ENCODE measurements around the gene PRPF40B. TPM values are rescaled to one million over a fixed set of nuclear protein-coding genes. Genes with fewer than 3 reads are reported as not detected.

PRPF40B gene
- total RNA-seq (15.1 TPM), polyA plus RNA-seq (ENCODE audit: insufficient read depth in 1 of 8, insufficient read length in 8 of 8, low replicate concordance in 1 of 8) (10 to 100 TPM; 10.8 to 15.7 (median 13.5) TPM)
- long read RNA-seq, donor 1: 0 reads
- long read RNA-seq, donor 2: 0 reads
- long read RNA-seq, donor 3: 0 reads
- long read RNA-seq, donor 4: 0 reads
- long read RNA-seq, donor 5, partial matches to known transcripts: 15 of 16 reads
- long read RNA-seq, donor 5, other reads (novel, unspliced or antisense): 0 of 16 reads
- long read RNA-seq, donor 6, partial matches to known transcripts: 0 of 3 reads
- long read RNA-seq, donor 6, other reads (novel, unspliced or antisense): 0 of 3 reads
- long read RNA-seq, donor 7: 0 reads
- long read RNA-seq, donor 8, partial matches to known transcripts: 6 of 6 reads
- long read RNA-seq, donor 8, other reads (novel, unspliced or antisense): 0 of 6 reads
- long read RNA-seq, donor 9: 0 reads
- long read RNA-seq, donor 10: 0 reads
- long read RNA-seq, donor 11: 0 reads

DNA sequence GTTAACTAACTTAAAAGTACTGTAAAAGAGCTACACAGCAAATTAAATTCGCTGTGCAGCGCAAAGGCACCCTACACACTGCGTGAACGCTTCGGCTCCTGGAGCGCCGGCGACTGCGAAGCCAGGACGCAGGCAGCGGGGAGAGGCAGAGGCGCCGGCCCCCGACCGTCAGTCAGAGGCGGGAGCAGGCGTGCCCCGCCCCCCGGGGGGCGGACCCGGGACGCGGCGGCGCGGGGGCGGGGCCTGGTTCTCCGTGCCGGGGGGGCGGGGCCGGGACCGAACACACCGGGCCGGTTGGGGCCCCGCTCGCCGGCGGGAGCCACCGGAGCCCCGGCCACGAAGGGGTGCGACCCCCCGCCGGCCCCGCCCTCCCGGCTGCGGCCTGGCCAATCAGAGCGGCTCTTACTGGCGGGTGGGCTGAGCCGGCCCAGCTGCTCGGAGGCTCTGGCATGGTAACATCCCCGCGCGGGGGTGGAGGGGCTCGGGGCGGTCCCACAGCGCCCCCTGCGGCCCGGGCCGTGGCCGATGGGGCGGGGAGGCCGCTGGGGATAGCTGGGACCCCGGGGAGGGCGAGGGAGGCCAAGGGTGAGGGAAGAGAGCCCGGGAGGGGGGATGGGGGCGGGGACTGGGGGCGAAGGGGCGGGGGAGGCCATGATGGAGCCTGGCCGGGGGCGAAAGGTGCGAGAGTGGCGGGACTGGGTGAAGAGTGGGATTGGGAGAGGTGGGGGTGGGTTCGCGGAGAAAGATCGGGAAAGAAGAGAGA lies at the start of gene PRPF40B:
Gene PRPF40B (plus strand): TSS at position 420 of the 763 bp plus-strand sequence. CDS start 30 bp downstream, at position 450.
- H3K36me3 ChIP-seq (ENCODE audit: control insufficient read depth, insufficient read depth, low read length): no peaks in the 10 kb centered on the region
- H3K4me3 ChIP-seq (ENCODE audit: low read length): peak within 1 kb of the TSS; percentile 48
- H3K9me3 ChIP-seq (replicated peaks; ENCODE audit: control insufficient read depth, low read depth, low read length): no peaks in the 10 kb centered on the region
- peaks cover 4% of the 10 kb centered on the region for H3K27me3 ChIP-seq (ENCODE audit: control insufficient read depth, insufficient read depth, low read length)
- peaks cover 18% of the 10 kb centered on the region for H3K4me1 ChIP-seq (ENCODE audit: control insufficient read depth, insufficient read depth, low read length)
- peak within 1 kb of the TSS; percentile 79 for H3K27ac ChIP-seq (ENCODE audit: low read length)
- peak; percentile 93 for DNase-seq
- WGBS (ENCODE audit: insufficient coverage): under 1% methylated on average over 63 of the region's 76 CpGs

DNA sequence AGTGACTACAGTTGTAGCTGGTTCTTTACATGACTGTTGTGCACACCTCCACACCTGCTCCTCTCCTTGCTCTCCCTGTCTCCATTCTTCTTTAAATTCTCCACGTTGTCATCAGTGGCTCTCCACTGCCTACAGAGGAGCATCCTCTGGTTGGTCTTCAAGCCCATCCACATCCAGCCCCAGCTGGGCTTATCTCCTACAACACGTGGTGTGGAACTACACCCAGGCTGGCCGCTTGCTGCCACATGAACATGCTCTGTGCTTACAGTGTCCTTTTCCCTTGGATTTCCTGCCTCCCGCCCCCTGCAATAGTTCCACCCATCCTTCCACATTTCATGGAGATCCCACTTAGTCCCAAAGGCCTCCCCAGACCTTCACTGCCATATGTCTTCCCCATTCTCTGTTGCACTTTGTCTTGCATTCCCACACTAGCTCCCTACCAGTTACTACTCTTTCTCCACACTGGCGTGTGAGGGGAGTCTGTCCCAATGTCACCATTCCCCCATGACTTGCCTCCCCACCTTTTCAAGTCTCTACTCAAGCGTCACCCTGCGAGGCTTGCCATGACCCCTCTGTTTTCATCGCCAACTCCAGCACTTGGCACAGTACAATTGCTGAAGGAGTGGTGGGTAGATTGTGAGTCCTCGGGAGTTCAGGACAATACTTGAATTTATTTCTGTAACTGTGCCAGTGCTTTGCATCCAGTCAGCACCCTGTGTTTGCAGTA lies 45.6 kb upstream of the PRPF40B start:
- no peaks in the 10 kb centered on the region for H3K9me3 ChIP-seq (replicated peaks; ENCODE audit: control insufficient read depth, low read depth, low read length)

DNA sequence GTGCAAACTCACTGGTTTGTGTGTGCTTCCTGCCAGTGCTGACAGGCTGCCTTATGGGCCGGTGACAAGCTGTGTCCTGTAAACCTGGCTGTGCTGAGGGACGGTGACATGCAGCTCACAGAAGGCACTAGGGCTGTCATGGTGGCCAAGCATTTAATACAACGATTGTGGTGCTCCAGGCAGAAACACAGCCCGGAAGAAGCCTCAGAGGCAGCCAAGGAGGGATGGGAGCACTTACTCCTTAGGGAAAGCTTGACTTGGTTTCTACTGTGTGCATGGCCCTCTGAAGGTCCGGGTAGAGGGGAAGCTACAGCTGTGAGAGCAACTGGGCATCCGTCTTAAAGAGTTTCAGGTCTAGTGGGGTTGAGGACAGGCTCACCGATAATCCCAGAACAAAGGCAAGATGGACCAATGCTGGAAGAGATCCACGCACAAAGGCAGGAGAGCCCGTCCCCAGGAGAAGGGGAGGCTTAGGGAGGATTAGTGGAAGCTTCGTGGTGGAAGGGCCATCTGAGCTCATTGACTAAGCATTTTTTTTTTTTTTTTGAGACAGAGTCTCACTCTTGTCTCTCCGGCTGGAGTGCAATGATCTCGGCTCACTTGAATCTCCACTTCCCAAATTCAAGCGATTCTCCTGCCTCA lies 44.8 kb upstream of the PRPF40B start:
- H3K27me3 ChIP-seq (ENCODE audit: control insufficient read depth, insufficient read depth, low read length): no peaks in the 10 kb centered on the region
- WGBS (ENCODE audit: insufficient coverage): 72% methylated on average over 8 of the region's 13 CpGs
- H3K9me3 ChIP-seq (replicated peaks; ENCODE audit: control insufficient read depth, low read depth, low read length): no peaks in the 10 kb centered on the region
- no peak overlapping the region for H3K4me3 ChIP-seq (ENCODE audit: low read length)
- H3K36me3 ChIP-seq (ENCODE audit: control insufficient read depth, insufficient read depth, low read length): peaks cover 19% of the 10 kb centered on the region
- no peak overlapping the region for H3K27ac ChIP-seq (ENCODE audit: low read length)
- no peak for DNase-seq
- peaks cover 29% of the 10 kb centered on the region for H3K4me1 ChIP-seq (ENCODE audit: control insufficient read depth, insufficient read depth, low read length)

More for the DNA sequence above, 45.6 kb upstream of the PRPF40B start:
- DNase-seq: no peak
- Histone ChIP-seq H3K27me3 (ENCODE audit: control insufficient read depth, insufficient read depth, low read length) (no peaks in the 10 kb centered on the region), H3K4me3 (ENCODE audit: low read length) (no peak overlapping the region), H3K27ac (ENCODE audit: low read length) (no peak overlapping the region), H3K4me1 (ENCODE audit: control insufficient read depth, insufficient read depth, low read length) (peaks cover 22% of the 10 kb centered on the region), H3K36me3 (ENCODE audit: control insufficient read depth, insufficient read depth, low read length) (peaks cover 19% of the 10 kb centered on the region)
- 83% methylated on average over 5 of the region's 9 CpGs for WGBS (ENCODE audit: insufficient coverage)

DNA sequence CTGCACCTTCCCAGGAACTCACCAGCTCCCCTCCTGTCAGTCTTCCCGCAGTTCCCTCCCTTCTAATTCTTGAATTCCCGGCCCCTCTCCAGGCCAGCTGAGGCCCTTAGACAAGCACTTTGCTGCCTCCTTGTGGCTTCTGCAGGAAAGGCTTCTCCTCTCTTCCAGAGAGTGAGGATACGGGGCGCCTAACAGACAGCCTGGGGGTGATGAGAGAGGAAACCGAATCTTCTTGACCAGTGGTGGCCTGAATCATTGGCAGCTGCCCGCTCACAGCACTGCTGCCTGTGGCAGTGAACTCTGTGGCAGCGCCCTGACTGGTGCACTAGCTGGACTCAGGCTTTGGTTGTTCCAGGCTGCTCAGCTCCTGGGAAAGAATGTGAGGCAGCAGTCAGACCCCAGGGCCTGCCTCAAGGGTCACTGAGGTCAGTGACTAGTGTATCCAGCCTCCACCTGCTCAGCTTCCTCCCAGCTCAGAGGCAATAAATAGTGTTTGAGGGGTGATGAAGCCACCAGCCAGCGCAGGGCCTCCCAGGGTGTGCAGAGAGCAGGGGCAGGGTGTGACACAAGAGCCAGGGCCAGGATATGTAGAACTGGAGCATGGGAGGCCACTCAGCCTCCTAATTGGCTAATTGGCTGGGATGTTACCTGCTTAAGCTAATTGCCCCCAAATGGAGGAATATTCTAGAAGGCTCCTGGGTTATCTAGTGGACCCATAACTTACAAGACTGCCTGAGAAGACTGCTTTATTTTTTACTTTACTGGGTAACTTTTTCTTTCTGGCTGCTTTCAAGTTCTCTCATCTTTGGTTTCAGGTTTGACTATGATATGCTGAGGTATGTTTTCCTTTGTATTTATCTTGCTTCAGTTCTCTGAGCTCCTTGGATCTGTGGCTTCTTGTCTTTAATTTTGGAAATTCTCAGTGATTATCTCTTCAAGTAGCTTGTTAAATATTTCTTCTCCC lies 42.5 kb upstream of the PRPF40B start:
- Histone ChIP-seq H3K36me3 (ENCODE audit: control insufficient read depth, insufficient read depth, low read length) (peaks cover 22% of the 10 kb centered on the region), H3K4me1 (ENCODE audit: control insufficient read depth, insufficient read depth, low read length) (peaks cover 50% of the 10 kb centered on the region), H3K4me3 (ENCODE audit: low read length) (no peak overlapping the region), H3K27me3 (ENCODE audit: control insufficient read depth, insufficient read depth, low read length) (no peaks in the 10 kb centered on the region), H3K27ac (ENCODE audit: low read length) (peak overlapping the region; percentile 23), H3K9me3 (replicated peaks; ENCODE audit: control insufficient read depth, low read depth, low read length) (no peaks in the 10 kb centered on the region)
- 9% methylated on average over 6 of the region's 8 CpGs for WGBS (ENCODE audit: insufficient coverage)
- peak; percentile 91 for DNase-seq

DNA sequence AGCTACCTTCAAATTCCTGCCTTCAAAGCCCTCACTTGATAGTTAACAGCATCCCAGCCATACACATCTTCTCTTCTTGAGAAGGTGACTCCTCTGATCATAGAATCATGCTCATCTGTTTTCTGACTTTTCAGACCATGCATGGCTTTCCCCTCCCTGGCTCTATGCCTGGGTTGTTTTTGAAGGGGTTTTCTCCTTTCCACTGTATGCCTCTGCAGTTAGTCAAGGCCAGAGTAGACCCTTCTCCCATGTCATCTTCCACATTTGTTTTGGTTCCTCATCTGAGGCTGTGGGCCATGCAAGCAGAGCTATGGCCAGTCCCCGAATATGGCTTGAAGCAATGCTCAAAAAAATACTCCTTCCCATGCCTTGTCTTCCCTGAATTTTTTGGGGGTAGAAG lies 41.2 kb upstream of the PRPF40B start:
- H3K27me3 ChIP-seq (ENCODE audit: control insufficient read depth, insufficient read depth, low read length): no peaks in the 10 kb centered on the region
- H3K4me1 ChIP-seq (ENCODE audit: control insufficient read depth, insufficient read depth, low read length): peaks cover 64% of the 10 kb centered on the region
- peak overlapping the region; percentile 52 for H3K27ac ChIP-seq (ENCODE audit: low read length)
- H3K4me3 ChIP-seq (ENCODE audit: low read length): no peak overlapping the region
- H3K36me3 ChIP-seq (ENCODE audit: control insufficient read depth, insufficient read depth, low read length): peaks cover 21% of the 10 kb centered on the region
- no CpG with 5 or more reads among the region's 1 CpG for WGBS (ENCODE audit: insufficient coverage)
- DNase-seq: no peak
- H3K9me3 ChIP-seq (replicated peaks; ENCODE audit: control insufficient read depth, low read depth, low read length): no peaks in the 10 kb centered on the region

DNA sequence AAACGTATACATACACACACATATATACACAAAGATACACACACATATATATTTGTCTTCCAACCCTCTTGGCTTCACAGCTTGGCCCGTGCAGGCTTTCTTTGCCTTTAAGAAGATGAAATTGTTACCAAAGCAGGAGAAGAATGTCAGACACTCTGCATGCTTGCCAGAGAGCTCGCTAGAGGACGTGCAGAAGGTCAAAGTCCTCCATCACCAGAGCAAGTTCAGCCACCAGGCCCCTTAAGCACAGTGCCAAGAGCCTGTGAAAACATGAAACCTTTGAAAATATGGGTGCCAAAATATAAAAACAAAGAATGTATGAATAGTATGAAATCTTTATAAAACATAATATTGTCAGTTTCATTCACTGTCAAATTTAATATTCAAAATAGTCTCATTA lies 40.5 kb upstream of the PRPF40B start:
- no peak overlapping the region for H3K4me3 ChIP-seq (ENCODE audit: low read length)
- peaks cover 22% of the 10 kb centered on the region for H3K36me3 ChIP-seq (ENCODE audit: control insufficient read depth, insufficient read depth, low read length)
- peak; percentile 83 for DNase-seq
- H3K9me3 ChIP-seq (replicated peaks; ENCODE audit: control insufficient read depth, low read depth, low read length): no peaks in the 10 kb centered on the region
- WGBS (ENCODE audit: insufficient coverage): 47% methylated on average over 2 of the region's 4 CpGs
- H3K27me3 ChIP-seq (ENCODE audit: control insufficient read depth, insufficient read depth, low read length): no peaks in the 10 kb centered on the region
- peaks cover 64% of the 10 kb centered on the region for H3K4me1 ChIP-seq (ENCODE audit: control insufficient read depth, insufficient read depth, low read length)
- H3K27ac ChIP-seq (ENCODE audit: low read length): peak overlapping the region; percentile 83

DNA sequence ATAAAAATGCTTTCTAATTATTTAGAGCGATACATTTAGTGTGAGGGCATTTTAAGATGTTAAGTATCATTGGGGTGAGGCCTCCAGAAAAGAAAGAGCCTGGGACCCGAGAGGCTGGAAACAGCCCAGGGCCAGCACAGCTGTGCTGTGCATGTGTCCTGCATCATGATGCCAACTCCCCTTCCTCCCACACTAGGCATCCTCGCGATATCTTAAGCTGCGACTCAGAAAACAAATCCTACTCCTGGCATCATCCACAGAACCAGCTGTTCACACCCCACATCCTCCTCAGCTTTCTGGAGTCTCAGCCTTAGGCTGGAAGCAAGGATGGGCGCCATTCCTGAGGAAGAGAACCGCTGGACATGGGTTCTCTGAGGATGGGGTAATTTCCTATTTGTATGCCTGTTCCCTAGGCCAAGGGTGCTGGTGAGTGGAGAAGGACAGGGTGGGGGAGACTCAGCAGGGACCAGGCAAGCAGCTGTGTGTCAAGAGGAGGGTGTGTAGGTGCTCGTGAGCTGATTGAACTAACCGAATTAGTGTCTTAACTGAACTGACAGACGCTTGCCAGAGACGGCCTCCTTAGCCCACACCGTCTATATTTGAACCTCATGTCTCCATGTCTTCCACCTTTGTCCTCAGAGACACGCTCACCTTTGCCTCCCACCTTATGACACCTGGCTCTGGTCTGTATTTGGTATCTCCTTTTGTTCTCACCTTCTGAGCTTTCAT lies 39.8 kb upstream of the PRPF40B start:
- peak overlapping the region; percentile 83 for H3K27ac ChIP-seq (ENCODE audit: low read length)
- no peaks in the 10 kb centered on the region for H3K9me3 ChIP-seq (replicated peaks; ENCODE audit: control insufficient read depth, low read depth, low read length)
- DNase-seq: peak; percentile 92
- H3K4me1 ChIP-seq (ENCODE audit: control insufficient read depth, insufficient read depth, low read length): peaks cover 68% of the 10 kb centered on the region
- no peak overlapping the region for H3K4me3 ChIP-seq (ENCODE audit: low read length)
- peaks cover 23% of the 10 kb centered on the region for H3K36me3 ChIP-seq (ENCODE audit: control insufficient read depth, insufficient read depth, low read length)
- H3K27me3 ChIP-seq (ENCODE audit: control insufficient read depth, insufficient read depth, low read length): no peaks in the 10 kb centered on the region
- WGBS (ENCODE audit: insufficient coverage): 43% methylated on average over 9 of the region's 13 CpGs

DNA sequence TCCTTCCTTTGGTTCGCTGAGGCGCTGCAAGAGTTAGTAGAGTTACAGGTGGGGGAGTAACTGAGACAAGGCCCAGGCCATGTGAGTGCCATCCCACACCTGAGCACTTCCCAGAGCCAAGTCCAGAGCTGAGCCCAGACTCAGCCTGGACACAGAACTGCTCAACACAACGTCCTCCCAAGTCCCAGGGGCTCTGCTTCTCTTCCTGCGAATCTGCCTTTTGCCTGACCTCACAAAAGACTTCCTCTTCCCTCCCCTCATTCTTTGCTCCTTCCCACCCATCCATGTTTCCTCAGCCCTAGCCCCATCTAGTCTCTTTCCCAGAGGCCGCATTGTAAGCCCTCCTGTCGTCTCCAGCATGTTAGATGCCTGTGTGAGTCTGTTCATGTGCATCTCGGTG lies 38.8 kb upstream of the PRPF40B start:
- WGBS (ENCODE audit: insufficient coverage): 0% methylated on average over 2 of the region's 7 CpGs
- peaks cover 74% of the 10 kb centered on the region for H3K4me1 ChIP-seq (ENCODE audit: control insufficient read depth, insufficient read depth, low read length)
- peaks cover 20% of the 10 kb centered on the region for H3K36me3 ChIP-seq (ENCODE audit: control insufficient read depth, insufficient read depth, low read length)
- no peak overlapping the region for H3K4me3 ChIP-seq (ENCODE audit: low read length)
- H3K27me3 ChIP-seq (ENCODE audit: control insufficient read depth, insufficient read depth, low read length): no peaks in the 10 kb centered on the region
- H3K9me3 ChIP-seq (replicated peaks; ENCODE audit: control insufficient read depth, low read depth, low read length): no peaks in the 10 kb centered on the region
- peak overlapping the region; percentile 83 for H3K27ac ChIP-seq (ENCODE audit: low read length)
- DNase-seq: peak; percentile 85
